SJCRH30 (cell line): Measurements from ENCODE around the gene IL25. TPM values are rescaled to one million over a fixed set of nuclear protein-coding genes. Genes with fewer than 3 reads are reported as not detected.
"Not testable (repeated sequence)": the region's sequence is repeated elsewhere in the genome, so short reads cannot be mapped to it uniquely, and the experiment has no call there.

Experiments
- DNase-seq, 2 experiments: peaks; one replicate each; pipeline ENCODE4 v3.0.0-alpha.2; 2015 to 2020
- H3K27ac ChIP-seq: fragments of 250-450 bp; sonication (Bioruptor Pico); 2 replicates; pipeline ENCODE4 v1.5.1; 2020; ENCODE audit warnings: mild to moderate bottlenecking, moderate library complexity
- H3K27me3 ChIP-seq: fragments of 250-450 bp; sonication (Bioruptor Pico); 2 replicates; pipeline ENCODE4 v1.5.1; 2020; ENCODE audit warnings: mild to moderate bottlenecking, moderate library complexity
- H3K36me3 ChIP-seq: fragments of 250-450 bp; sonication (Bioruptor Pico); 2 replicates; pipeline ENCODE4 v1.5.1; 2020; ENCODE audit warnings: mild to moderate bottlenecking, moderate library complexity
- H3K4me1 ChIP-seq: fragments of 250-450 bp; sonication (Bioruptor Pico); 2 replicates; pipeline ENCODE4 v1.5.1; 2020; ENCODE audit warnings: mild to moderate bottlenecking, moderate library complexity
- H3K4me3 ChIP-seq: fragments of 250-450 bp; sonication (Bioruptor Pico); 2 replicates; pipeline ENCODE4 v1.5.1; 2020; ENCODE audit warnings: mild to moderate bottlenecking, moderate library complexity
- H3K9me3 ChIP-seq: fragments of 250-450 bp; sonication (Bioruptor Pico); replicated peaks from 2 replicates; pipeline ENCODE4 v1.5.1; 2020; ENCODE audit warnings: mild to moderate bottlenecking, moderate library complexity
- total RNA-seq: library from RNA; depleted of rRNA; stranded (reverse); fragments of >200 nt; shearing (Covaris generic); gene quantifications from 2 replicates; pipeline ENCODE4 v1.2.3, GENCODE V29; 2014

IL25 gene
- total RNA-seq, 1 experiment from 2014 or later: not detected

- peaks cover 21% of the 10 kb centered on the region; the same call in 1 of the 2 replicates for H3K27me3 ChIP-seq
- H3K9me3 ChIP-seq: no peaks in the 10 kb centered on the region
- no peak overlapping the region for H3K27ac ChIP-seq
- no peak for DNase-seq
- no peaks in the 10 kb centered on the region for H3K36me3 ChIP-seq
- no peaks in the 10 kb centered on the region for H3K4me1 ChIP-seq
- no peak overlapping the region for H3K4me3 ChIP-seq
These were observed 13.1 kb downstream of the IL25 start for GRCh38 chr14:23385642-23386265.

GRCh38 chr14:23386266-23386657, 13.7 kb downstream of the IL25 start:
- H3K4me3 ChIP-seq, H3K9me3 ChIP-seq, H3K4me1 ChIP-seq, H3K27ac ChIP-seq, DNase-seq, H3K36me3 ChIP-seq: not testable (repeated sequence)
- peaks cover 24% of the 10 kb centered on the region; the same call in 1 of the 2 replicates for H3K27me3 ChIP-seq

- H3K4me3 ChIP-seq: no peak overlapping the region
- no peak overlapping the region for H3K27ac ChIP-seq
- no peaks in the 10 kb centered on the region for H3K4me1 ChIP-seq
- DNase-seq: no peak
- H3K9me3 ChIP-seq: no peaks in the 10 kb centered on the region
- peaks cover 24% of the 10 kb centered on the region; the same call in 1 of the 2 replicates for H3K27me3 ChIP-seq
- no peaks in the 10 kb centered on the region for H3K36me3 ChIP-seq
These were observed 14.4 kb downstream of the IL25 start for GRCh38 chr14:23386999-23387398.

- no peak overlapping the region for H3K27ac ChIP-seq
- H3K4me3 ChIP-seq: no peak overlapping the region
- H3K27me3 ChIP-seq: peaks cover 24% of the 10 kb centered on the region; the same call in 1 of the 2 replicates
- no peaks in the 10 kb centered on the region for H3K4me1 ChIP-seq
- H3K9me3 ChIP-seq: no peaks in the 10 kb centered on the region
- H3K36me3 ChIP-seq: no peaks in the 10 kb centered on the region
- DNase-seq: no peak
These were observed 15.6 kb downstream of the IL25 start for GRCh38 chr14:23387916-23388882.

GRCh38 chr14:23388996-23389395, 16.4 kb downstream of the IL25 start:
- no peak for DNase-seq
- Histone ChIP-seq H3K4me3 (no peak overlapping the region), H3K9me3 (no peaks in the 10 kb centered on the region), H3K27me3 (peaks cover 24% of the 10 kb centered on the region; the same call in 1 of the 2 replicates), H3K36me3 (no peaks in the 10 kb centered on the region), H3K4me1 (no peaks in the 10 kb centered on the region), H3K27ac (no peak overlapping the region)

GRCh38 chr14:23389396-23389795, 16.8 kb downstream of the IL25 start:
- no peak for DNase-seq
- H3K27ac ChIP-seq: no peak overlapping the region

GRCh38 chr14:23389871-23390270, 17.3 kb downstream of the IL25 start:
- not testable (repeated sequence) for DNase-seq, H3K4me3 ChIP-seq, H3K4me1 ChIP-seq, H3K27ac ChIP-seq, H3K36me3 ChIP-seq, H3K9me3 ChIP-seq
- peaks cover 24% of the 10 kb centered on the region; the same call in 1 of the 2 replicates for H3K27me3 ChIP-seq

More at GRCh38 chr14:23389396-23389795, 16.8 kb downstream of the IL25 start:
- Histone ChIP-seq H3K36me3 (no peaks in the 10 kb centered on the region), H3K4me3 (no peak overlapping the region), H3K27me3 (peaks cover 24% of the 10 kb centered on the region; the same call in 1 of the 2 replicates), H3K9me3 (no peaks in the 10 kb centered on the region), H3K4me1 (no peaks in the 10 kb centered on the region)

GRCh38 chr14:23392613-23393012, 20.0 kb downstream of the IL25 start:
- Histone ChIP-seq H3K9me3 (no peaks in the 10 kb centered on the region), H3K27ac (no peak overlapping the region), H3K27me3 (peaks cover 17% of the 10 kb centered on the region; the same call in 1 of the 2 replicates), H3K4me3 (no peak overlapping the region), H3K36me3 (no peaks in the 10 kb centered on the region), H3K4me1 (peaks cover 2% of the 10 kb centered on the region; the same call in 1 of the 2 replicates)
- no peak for DNase-seq

- DNase-seq: no peak
- Histone ChIP-seq H3K27me3 (peaks cover 15% of the 10 kb centered on the region; the same call in 1 of the 2 replicates), H3K4me1 (peaks cover 2% of the 10 kb centered on the region; the same call in 1 of the 2 replicates), H3K9me3 (no peaks in the 10 kb centered on the region), H3K4me3 (no peak overlapping the region), H3K27ac (no peak overlapping the region), H3K36me3 (no peaks in the 10 kb centered on the region)
These were observed 23.5 kb downstream of the IL25 start for GRCh38 chr14:23396126-23396525.

GRCh38 chr14:23396781-23397407, 24.3 kb downstream of the IL25 start:
- Histone ChIP-seq H3K27me3 (peaks cover 15% of the 10 kb centered on the region; the same call in 1 of the 2 replicates), H3K4me1 (peaks cover 2% of the 10 kb centered on the region; the same call in 1 of the 2 replicates), H3K27ac (no peak overlapping the region), H3K36me3 (no peaks in the 10 kb centered on the region), H3K9me3 (no peaks in the 10 kb centered on the region), H3K4me3 (no peak overlapping the region)
- DNase-seq: no peak

- peaks cover 2% of the 10 kb centered on the region; the same call in 1 of the 2 replicates for H3K4me1 ChIP-seq
- H3K9me3 ChIP-seq: no peaks in the 10 kb centered on the region
- H3K27me3 ChIP-seq: peaks cover 15% of the 10 kb centered on the region; the same call in 1 of the 2 replicates
- H3K4me3 ChIP-seq: no peak overlapping the region
- no peak for DNase-seq
- H3K36me3 ChIP-seq: no peaks in the 10 kb centered on the region
- H3K27ac ChIP-seq: no peak overlapping the region
These were observed 25.7 kb downstream of the IL25 start for GRCh38 chr14:23398348-23398747.

GRCh38 chr14:23399136-23399535, 26.5 kb downstream of the IL25 start:
- H3K4me1 ChIP-seq: peaks cover 2% of the 10 kb centered on the region; the same call in 1 of the 2 replicates
- H3K27me3 ChIP-seq: peaks cover 15% of the 10 kb centered on the region; the same call in 1 of the 2 replicates
- DNase-seq: no peak
- H3K4me3 ChIP-seq: no peak overlapping the region
- no peak overlapping the region for H3K27ac ChIP-seq
- H3K9me3 ChIP-seq: no peaks in the 10 kb centered on the region
- H3K36me3 ChIP-seq: no peaks in the 10 kb centered on the region

- Histone ChIP-seq H3K4me1 (peaks cover 2% of the 10 kb centered on the region; the same call in 1 of the 2 replicates), H3K27me3 (peaks cover 14% of the 10 kb centered on the region; the same call in 1 of the 2 replicates), H3K36me3 (no peaks in the 10 kb centered on the region), H3K4me3 (no peak overlapping the region), H3K9me3 (no peaks in the 10 kb centered on the region), H3K27ac (no peak overlapping the region)
- DNase-seq: no peak
These were observed 27.0 kb downstream of the IL25 start for GRCh38 chr14:23399591-23399990.

GRCh38 chr14:23400496-23401149, 28.0 kb downstream of the IL25 start:
- H3K36me3 ChIP-seq, H3K27me3 ChIP-seq, DNase-seq, H3K4me1 ChIP-seq, H3K9me3 ChIP-seq, H3K4me3 ChIP-seq, H3K27ac ChIP-seq: not testable (repeated sequence)
